Stimulated activated CD4-positive, alpha-beta T cell treated with anti-CD3 and anti-CD28 coated beads, Interleukin-12 subunit alpha, Interleukin-12 subunit beta, amount 100 ng/mL, for 4 hours (primary cell): ENCODE measurements around the gene NOS2.
"Not testable (repeated sequence)": the region's sequence is repeated elsewhere in the genome, so short reads cannot be mapped to it uniquely, and the experiment has no call there.

Experiments
- DNase-seq: peaks from one replicate; pipeline ENCODE4 v3.0.0-alpha.2; 2020

Gene NOS2

GRCh38 chr17:27800522-27800921 lies at the start of gene NOS2:
NOS2 (minus strand) TSS chr17:27800529; CDS start chr17:27798809, 1,720 bp downstream.
- DNase-seq, result no peak

- DNase-seq, result no peak
Measured at GRCh38 chr17:27849474-27850185, 49.3 kb upstream of the NOS2 start.

GRCh38 chr17:27848931-27849330 lies 48.6 kb upstream of the NOS2 start:
- no peak for DNase-seq

GRCh38 chr17:27846808-27847307 lies 46.5 kb upstream of the NOS2 start:
- DNase-seq, result not testable (repeated sequence)

GRCh38 chr17:27846042-27846655 lies 45.8 kb upstream of the NOS2 start:
- peak; percentile 8 for DNase-seq

- no peak for DNase-seq
Measured at GRCh38 chr17:27845264-27846041, 45.1 kb upstream of the NOS2 start.

DNA sequence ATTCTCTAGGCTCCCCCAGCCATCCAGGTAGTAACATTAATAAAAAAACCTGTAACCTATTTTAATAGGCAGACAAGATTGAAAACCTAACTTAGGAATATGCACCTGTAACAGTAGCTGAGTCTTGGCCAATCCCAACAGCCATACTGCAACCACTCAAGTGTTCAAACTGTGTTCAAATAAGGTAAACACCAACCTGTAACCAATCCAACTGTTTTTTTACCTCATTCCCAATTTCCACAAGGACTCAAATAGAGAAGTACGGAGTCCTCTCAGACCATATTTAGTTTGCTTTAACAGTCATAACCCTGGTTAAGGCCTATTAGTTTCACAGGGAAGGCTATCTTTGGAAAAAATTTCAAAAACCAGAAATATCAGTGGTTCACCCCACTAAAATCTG lies 40.4 kb upstream of the NOS2 start:
- no peak for DNase-seq

- DNase-seq, result not testable (repeated sequence)
Measured at GRCh38 chr17:27840406-27840678, 40.0 kb upstream of the NOS2 start.

GRCh38 chr17:27839571-27840405 lies 39.5 kb upstream of the NOS2 start:
- DNase-seq, result not testable (repeated sequence)

GRCh38 chr17:27838607-27839006 lies 38.3 kb upstream of the NOS2 start:
- DNase-seq, result not testable (repeated sequence)

DNA sequence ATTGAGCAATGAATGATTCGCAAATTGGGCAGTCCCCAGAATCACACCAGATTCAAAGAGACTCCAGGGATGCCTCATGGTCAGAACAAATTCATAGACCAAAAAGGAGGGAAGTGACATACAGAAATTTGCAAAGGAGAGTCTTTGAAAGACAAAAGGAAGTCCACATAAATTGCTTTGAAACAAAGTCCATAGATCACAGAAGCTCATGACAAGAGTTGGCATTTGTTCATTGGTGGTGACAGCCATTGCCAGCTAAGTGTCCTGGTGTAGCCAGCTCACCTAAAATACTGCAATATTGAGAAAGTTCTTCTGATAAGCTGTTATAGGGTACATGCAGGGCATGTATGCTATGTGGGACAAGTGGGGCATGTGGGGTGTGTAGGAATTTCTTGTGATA lies 37.4 kb upstream of the NOS2 start:
- not testable (repeated sequence) for DNase-seq

- no peak for DNase-seq
Measured at GRCh38 chr17:27836651-27837050, 36.3 kb upstream of the NOS2 start.

DNA sequence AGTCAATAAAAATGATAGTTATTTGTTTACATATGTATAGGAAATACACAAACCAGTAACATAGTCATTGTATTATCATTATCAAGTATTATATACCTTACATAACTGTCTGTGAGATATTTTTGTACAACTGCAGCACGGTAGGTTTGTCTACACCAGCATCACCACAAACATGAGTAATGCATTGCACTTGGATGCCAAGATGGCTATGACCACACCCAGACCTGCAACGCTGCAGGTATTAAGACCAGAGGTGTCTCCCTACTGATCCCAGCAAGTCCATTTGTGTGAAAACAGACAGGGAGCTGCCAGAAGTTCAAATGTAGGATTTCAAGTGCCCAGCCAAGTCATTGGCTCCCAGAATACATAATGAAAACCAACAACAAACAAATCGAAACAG lies 34.2 kb upstream of the NOS2 start:
- DNase-seq, result no peak

GRCh38 chr17:27832831-27833230 lies 32.5 kb upstream of the NOS2 start:
- DNase-seq, result no peak

DNA sequence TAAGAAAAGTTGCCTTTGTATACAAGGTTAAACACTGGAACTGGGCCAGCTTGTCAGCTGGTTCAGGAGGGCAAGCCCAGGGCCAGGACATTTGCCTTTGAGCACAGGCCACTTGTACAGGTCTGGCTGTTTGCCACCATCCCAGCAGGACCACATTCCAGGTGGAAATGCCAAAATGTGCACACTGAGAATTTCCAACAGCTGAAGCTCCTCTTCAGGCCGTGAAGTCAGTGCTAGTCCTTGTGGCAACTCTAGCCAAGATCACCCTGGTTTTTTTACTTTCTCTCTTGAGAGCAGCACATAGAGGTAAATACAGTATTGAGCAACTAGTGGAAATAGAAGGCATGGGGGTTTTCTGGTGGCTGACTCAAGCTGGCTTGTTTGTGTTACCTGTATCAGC lies 29.6 kb upstream of the NOS2 start:
- not testable (repeated sequence) for DNase-seq

- not testable (repeated sequence) for DNase-seq
Measured at GRCh38 chr17:27829143-27829711, 28.9 kb upstream of the NOS2 start.

- no peak for DNase-seq
Measured at GRCh38 chr17:27825459-27825858, 25.1 kb upstream of the NOS2 start.

- DNase-seq, result no peak
Measured at GRCh38 chr17:27824745-27825144, 24.4 kb upstream of the NOS2 start.

DNA sequence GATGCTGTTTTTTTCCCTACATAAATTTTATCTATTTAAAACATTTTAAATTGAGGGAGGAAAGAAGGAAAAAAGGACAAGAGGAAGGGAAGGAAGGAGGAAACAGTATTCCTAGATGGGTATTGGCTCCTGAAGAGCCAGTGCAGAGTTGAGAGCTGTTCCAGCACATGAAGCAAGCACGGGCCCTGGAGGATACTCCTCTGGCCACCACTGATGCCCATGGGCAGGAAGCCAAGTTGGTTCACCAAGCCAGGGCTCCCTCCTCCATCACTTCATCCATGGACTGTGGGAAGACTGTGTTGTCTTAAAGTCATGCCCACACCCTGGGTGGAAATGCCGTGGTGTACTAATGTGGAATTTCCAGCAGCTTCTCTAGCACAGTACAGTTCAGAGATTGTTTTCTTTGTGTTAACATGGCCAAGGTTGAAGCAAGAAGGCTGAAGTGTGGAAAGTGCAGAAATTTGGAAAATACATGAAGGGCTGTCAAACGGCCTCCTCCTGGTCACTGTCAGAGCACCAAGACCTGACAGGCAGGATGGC lies 23.9 kb upstream of the NOS2 start:
- no peak for DNase-seq

DNA sequence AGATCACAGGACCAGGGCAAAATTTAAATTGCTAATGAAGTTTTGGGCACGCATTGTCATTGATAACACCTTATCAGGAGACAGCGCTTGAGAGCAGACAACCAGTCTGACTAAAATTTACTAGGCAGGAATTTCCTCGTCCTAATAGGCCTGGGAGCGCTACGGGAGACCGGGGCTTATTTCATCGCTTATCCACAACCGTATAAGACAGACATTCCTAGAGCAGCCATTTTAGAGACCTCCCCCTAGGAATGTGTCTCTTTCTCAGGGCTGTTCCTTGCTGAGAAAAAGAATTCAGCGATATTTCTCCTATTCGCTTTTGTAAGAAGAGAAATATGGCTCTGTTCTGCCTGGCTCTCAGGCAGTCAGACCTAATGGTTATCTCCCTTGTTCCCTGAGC lies 21.8 kb upstream of the NOS2 start:
- not testable (repeated sequence) for DNase-seq

DNA sequence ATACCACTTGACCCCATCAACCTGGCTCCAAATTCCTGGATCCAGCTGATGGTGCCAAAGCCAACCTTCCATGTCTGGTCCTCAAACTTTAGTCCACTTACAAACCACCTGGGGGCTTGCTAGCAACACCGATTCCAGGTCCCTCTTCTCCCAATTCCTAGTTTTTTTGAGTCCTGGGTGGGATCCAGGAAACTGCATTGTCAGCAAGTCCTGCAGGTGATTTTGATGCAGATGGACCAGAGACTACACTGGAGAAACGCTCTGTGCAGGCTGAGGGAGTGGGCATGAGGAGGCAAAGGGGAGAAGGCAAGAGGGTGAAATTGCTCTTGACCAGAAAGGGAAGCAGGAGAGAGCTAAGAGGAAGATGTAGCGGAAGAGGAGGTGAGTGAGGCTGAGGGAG lies 21.0 kb upstream of the NOS2 start:
- no peak for DNase-seq

GRCh38 chr17:27819145-27819544 lies 18.8 kb upstream of the NOS2 start:
- no peak for DNase-seq
